T-helper 17 cell (primary cell): Measurements from ENCODE around the gene ANKMY1. TPM values are rescaled to one million over a fixed set of nuclear protein-coding genes. Genes with fewer than 3 reads are reported as not detected.

Experiments used
- ATAC-seq: fragments of 150-1000 bp; cut with Tn5 transposase; 2 replicates; pipeline ENCODE4 v1.10.0; 2021; ENCODE audit warnings: mild to moderate bottlenecking, moderate library complexity
- DNase-seq, 3 donors: peaks; one replicate each; pipeline versions ENCODE4 v3.0.0 to v3.0.0-alpha.2; 2020 to 2021
- H3K9me3 ChIP-seq: one replicate; pipeline ENCODE4 v1.7.0; 2013; ENCODE audit warnings: low read length, mild to moderate bottlenecking; ENCODE audit not compliant: control insufficient read depth, poor library complexity, severe bottlenecking
- H3K27ac Mint-ChIP-seq: one replicate; pipeline ENCODE4 v1.8.0; 2022; ENCODE audit warnings: mild to moderate bottlenecking, moderate library complexity, mixed read lengths
- H3K27me3 Mint-ChIP-seq: one replicate; pipeline ENCODE4 v1.8.0; 2022; ENCODE audit warnings: mixed read lengths
- H3K36me3 Mint-ChIP-seq: one replicate; pipeline ENCODE4 v1.8.0; 2022; ENCODE audit warnings: low read depth, mixed read lengths
- H3K4me1 Mint-ChIP-seq: one replicate; pipeline ENCODE4 v1.8.0; 2022; ENCODE audit warnings: mild to moderate bottlenecking, mixed read lengths
- H3K4me3 Mint-ChIP-seq: one replicate; pipeline ENCODE4 v1.8.0; 2022; ENCODE audit warnings: mild to moderate bottlenecking, moderate library complexity, mixed read lengths
- total RNA-seq, 4 donors: library from RNA in 2 of 4; stranded (reverse) in 2 of 4; gene quantifications; one replicate each; pipeline ENCODE4 v1.2.3 and lab custom pipeline; 2022 to 2026

ANKMY1 gene
- total RNA-seq, 2 donors from 2014 or later, result 34.6 to 42.6 TPM

GRCh38 chr2:240437551-240437860, 120.3 kb downstream of the ANKMY1 start:
- Mint-ChIP-seq H3K4me3 (peak overlapping the region; percentile 52), H3K36me3 (no peaks in the 10 kb centered on the region), H3K4me1 (peaks cover 7% of the 10 kb centered on the region), H3K27me3 (peaks cover 25% of the 10 kb centered on the region), H3K27ac (no peak overlapping the region)
- H3K9me3 ChIP-seq, result no peaks in the 10 kb centered on the region
- DNase-seq (no peak), ATAC-seq (no peak)

GRCh38 chr2:240436683-240437550, 120.9 kb downstream of the ANKMY1 start:
- Mint-ChIP-seq H3K36me3 (no peaks in the 10 kb centered on the region), H3K27me3 (peaks cover 25% of the 10 kb centered on the region), H3K4me1 (peaks cover 7% of the 10 kb centered on the region), H3K4me3 (peak overlapping the region; percentile 81), H3K27ac (no peak overlapping the region)
- H3K9me3 ChIP-seq, result no peaks in the 10 kb centered on the region
- DNase-seq (peak in 1 of 3 donors; percentile 8), ATAC-seq (no peak)

GRCh38 chr2:240435948-240436682, 121.7 kb downstream of the ANKMY1 start:
- Mint-ChIP-seq H3K4me1 (peaks cover 7% of the 10 kb centered on the region), H3K27me3 (peaks cover 25% of the 10 kb centered on the region)

GRCh38 chr2:240435457-240435947, 122.3 kb downstream of the ANKMY1 start, which contains the start of gene GPC1:
Gene GPC1 (plus strand): TSS chr2:240435663. CDS start chr2:240435919, 256 bp downstream.
- Mint-ChIP-seq H3K4me1 (peaks cover 7% of the 10 kb centered on the region), H3K4me3 (peak within 1 kb of the TSS; percentile 86), H3K36me3 (no peaks in the 10 kb centered on the region), H3K27ac (no peak within 1 kb of the TSS), H3K27me3 (peaks cover 25% of the 10 kb centered on the region)
- ATAC-seq (peak; percentile 74), DNase-seq (peak; percentile 28 to 64 (median 55))
- no peaks in the 10 kb centered on the region for H3K9me3 ChIP-seq

More at GRCh38 chr2:240435948-240436682, 121.7 kb downstream of the ANKMY1 start:
- H3K9me3 ChIP-seq, result no peaks in the 10 kb centered on the region
- DNase-seq (peak in 2 of 3 donors; percentile 5 to 16), ATAC-seq (no peak)
- no peaks in the 10 kb centered on the region for H3K36me3 Mint-ChIP-seq
- H3K27ac Mint-ChIP-seq, result no peak overlapping the region
- H3K4me3 Mint-ChIP-seq, result peak overlapping the region; percentile 81

- peak; percentile 88 for ATAC-seq
- peak overlapping the region; percentile 86 for H3K4me3 Mint-ChIP-seq
- H3K4me1 Mint-ChIP-seq, result peaks cover 7% of the 10 kb centered on the region
- H3K27ac Mint-ChIP-seq, result no peak overlapping the region
- DNase-seq, result peak; percentile 83 to 92 (median 84)
- peaks cover 25% of the 10 kb centered on the region for H3K27me3 Mint-ChIP-seq
- H3K36me3 Mint-ChIP-seq, result no peaks in the 10 kb centered on the region
- no peaks in the 10 kb centered on the region for H3K9me3 ChIP-seq
These were observed 122.9 kb downstream of the ANKMY1 start for GRCh38 chr2:240434728-240435456.

- H3K27me3 Mint-ChIP-seq, result peaks cover 25% of the 10 kb centered on the region
- ATAC-seq (no peak), DNase-seq (peak in 1 of 3 donors; percentile 6)
- H3K4me3 Mint-ChIP-seq, result peak overlapping the region; percentile 86
- no peaks in the 10 kb centered on the region for H3K36me3 Mint-ChIP-seq
- H3K4me1 Mint-ChIP-seq, result peaks cover 7% of the 10 kb centered on the region
- no peak overlapping the region for H3K27ac Mint-ChIP-seq
- H3K9me3 ChIP-seq, result no peaks in the 10 kb centered on the region
These were observed 123.6 kb downstream of the ANKMY1 start for GRCh38 chr2:240433973-240434727.

- H3K4me3 Mint-ChIP-seq, result peak overlapping the region; percentile 58
- no peak for ATAC-seq
- H3K4me1 Mint-ChIP-seq, result peaks cover 7% of the 10 kb centered on the region
- no peaks in the 10 kb centered on the region for H3K9me3 ChIP-seq
- DNase-seq, result peak in 1 of 3 donors; percentile 7
- H3K36me3 Mint-ChIP-seq, result no peaks in the 10 kb centered on the region
- peak overlapping the region; percentile 56 for H3K27ac Mint-ChIP-seq
- H3K27me3 Mint-ChIP-seq, result peaks cover 24% of the 10 kb centered on the region
These were observed 124.7 kb downstream of the ANKMY1 start for GRCh38 chr2:240432820-240433801.

- Mint-ChIP-seq H3K27me3 (peaks cover 24% of the 10 kb centered on the region), H3K36me3 (no peaks in the 10 kb centered on the region), H3K4me3 (no peak overlapping the region), H3K27ac (no peak overlapping the region), H3K4me1 (peaks cover 3% of the 10 kb centered on the region)
- no peak for ATAC-seq
- no peaks in the 10 kb centered on the region for H3K9me3 ChIP-seq
- peak in 1 of 3 donors; percentile 2 for DNase-seq
These were observed 125.4 kb downstream of the ANKMY1 start for GRCh38 chr2:240432430-240432819.

GRCh38 chr2:240431661-240432424, 125.9 kb downstream of the ANKMY1 start:
- peak in 1 of 3 donors; percentile 3 for DNase-seq
- Mint-ChIP-seq H3K27ac (no peak overlapping the region), H3K4me3 (no peak overlapping the region), H3K4me1 (peaks cover 3% of the 10 kb centered on the region), H3K27me3 (peaks cover 18% of the 10 kb centered on the region), H3K36me3 (no peaks in the 10 kb centered on the region)
- no peaks in the 10 kb centered on the region for H3K9me3 ChIP-seq
- ATAC-seq, result no peak

- Mint-ChIP-seq H3K4me3 (no peak overlapping the region), H3K36me3 (peaks cover 2% of the 10 kb centered on the region), H3K27me3 (peaks cover 16% of the 10 kb centered on the region), H3K4me1 (peaks cover 3% of the 10 kb centered on the region), H3K27ac (no peak overlapping the region)
- ATAC-seq (no peak), DNase-seq (peak in 1 of 3 donors; percentile 6)
- no peaks in the 10 kb centered on the region for H3K9me3 ChIP-seq
These were observed 126.5 kb downstream of the ANKMY1 start for GRCh38 chr2:240431271-240431660.

GRCh38 chr2:240430595-240430994, 127.2 kb downstream of the ANKMY1 start:
- Mint-ChIP-seq H3K4me3 (no peak overlapping the region), H3K36me3 (peaks cover 2% of the 10 kb centered on the region), H3K27me3 (peaks cover 16% of the 10 kb centered on the region), H3K27ac (no peak overlapping the region), H3K4me1 (peaks cover 3% of the 10 kb centered on the region)
- ATAC-seq, result no peak
- DNase-seq, result peak in 1 of 3 donors; percentile 5
- H3K9me3 ChIP-seq, result no peaks in the 10 kb centered on the region
